ENCODE measurements around the gene NF2. TPM values are rescaled to one million over a fixed set of nuclear protein-coding genes. Genes with fewer than 3 reads are reported as not detected.

The NF2 gene
- total and polyA plus RNA-seq, 8 donors, result 6.5 to 33.7 (median 19.3) TPM

GRCh38 chr22:29700900-29701154 is 97.4 kb downstream of the NF2 start:
- WGBS, 2 donors, result 50 to 53% methylated on average over 9 of the region's 9 CpGs
- intact Hi-C loops (cut with DNase I), result no loop called here
- Histone ChIP-seq H3K4me1 (peaks cover 7 to 20% (median 7%) of the 10 kb centered on the region in 3 donors), H3K4me3 (no peak overlapping the region), H3K27me3 (no peaks in the 10 kb centered on the region), H3K27ac (peak overlapping the region in 1 of 4 donors; percentile 44), H3K9me3 (no peaks in the 10 kb centered on the region), H3K36me3 (no peaks in the 10 kb centered on the region)
- TF ChIP-seq CTCF (IDR thresholded peaks at IDR 0.05), result no peak
- ATAC-seq (peak in 1 of 4 donors; percentile 1), FAIRE-seq (no peak), DNase-seq (peak in 1 of 6 donors; percentile 30)

- no peak for FAIRE-seq
- intact Hi-C loops (cut with DNase I), result no loop called here
- no peak for TF ChIP-seq CTCF (IDR thresholded peaks at IDR 0.05)
Measured at GRCh38 chr22:29701155-29701999, 97.9 kb downstream of the NF2 start.

GRCh38 chr22:29702000-29702930 is 98.8 kb downstream of the NF2 start:
- DNase-seq (peak in 1 of 6 donors; percentile 66), ATAC-seq (peak; percentile 30 to 38 (median 32)), FAIRE-seq (no peak)
- intact Hi-C loops (cut with DNase I), result no loop called here
- TF ChIP-seq CTCF (IDR thresholded peaks at IDR 0.05), result no peak
- peak overlapping the region in 3 of 4 donors; percentile 7 to 44 (median 13) for H3K27ac ChIP-seq
- peaks cover 7 to 20% (median 7%) of the 10 kb centered on the region in 3 donors for H3K4me1 ChIP-seq
- no peaks in the 10 kb centered on the region for H3K36me3 ChIP-seq
- 33 to 38% methylated on average over 14 of the region's 14 CpGs for WGBS, 2 donors
- H3K4me3 ChIP-seq, result no peak overlapping the region
- no peaks in the 10 kb centered on the region for H3K9me3 ChIP-seq
- no peaks in the 10 kb centered on the region for H3K27me3 ChIP-seq

More at GRCh38 chr22:29701155-29701999, 97.9 kb downstream of the NF2 start:
- Histone ChIP-seq H3K27ac (peak overlapping the region in 2 of 4 donors; percentile 13 to 44), H3K4me3 (no peak overlapping the region), H3K4me1 (peaks cover 7 to 20% (median 7%) of the 10 kb centered on the region in 3 donors), H3K27me3 (no peaks in the 10 kb centered on the region), H3K36me3 (no peaks in the 10 kb centered on the region), H3K9me3 (no peaks in the 10 kb centered on the region)
- ATAC-seq (peak; percentile 35 to 68 (median 66)), DNase-seq (peak in 2 of 6 donors; percentile 30)
- 18 to 23% methylated on average over 14 of the region's 14 CpGs for WGBS, 2 donors

GRCh38 chr22:29702931-29703501 is 99.6 kb downstream of the NF2 start:
- H3K36me3 ChIP-seq, result no peaks in the 10 kb centered on the region
- peak in 2 of 4 donors; percentile 15 to 19 for ATAC-seq
- DNase-seq, result peak in 1 of 6 donors; percentile 64
- intact Hi-C loops (cut with DNase I), result no loop called here
- no peaks in the 10 kb centered on the region for H3K9me3 ChIP-seq
- H3K4me3 ChIP-seq, result no peak overlapping the region
- H3K27ac ChIP-seq, result peak overlapping the region in 2 of 4 donors; percentile 7 to 44
- H3K4me1 ChIP-seq, result peaks cover 7 to 20% (median 7%) of the 10 kb centered on the region in 3 donors
- no peaks in the 10 kb centered on the region for H3K27me3 ChIP-seq
- TF ChIP-seq CTCF (IDR thresholded peaks at IDR 0.05), result no peak
- FAIRE-seq, result no peak
- 62 to 76% methylated on average over 19 of the region's 19 CpGs for WGBS, 2 donors
